Esophagus squamous epithelium (tissue), 5 donors: ENCODE measurements around the gene TAAR1. TPM values are rescaled to one million over a fixed set of nuclear protein-coding genes. Genes with fewer than 3 reads are reported as not detected.

Source experiments
- DNase-seq: peaks from one replicate; lab custom pipeline; 2025; lab: John Stamatoyannopoulos, UW
- H3K27ac ChIP-seq, 4 donors: fragments of 200-600 bp; sonication (generic); one replicate each; pipeline ENCODE4 v1.5.1; 2016 to 2019; ENCODE audit warnings: mild to moderate bottlenecking in 1 of 4
- H3K27me3 ChIP-seq, 4 donors: fragments of 200-600 bp; sonication (generic); 1 replicate in 3 of 4; 2 replicates in 1 of 4; pipeline versions ENCODE4 v1.5.1 to v1.6.0; 2017 to 2021; ENCODE audit warnings: antibody characterized with exemption in 1 of 4
- H3K36me3 ChIP-seq, 3 donors: fragments of 200-600 bp; sonication (generic); one replicate each; pipeline ENCODE4 v1.5.1; 2016 to 2019
- H3K4me1 ChIP-seq, 3 donors: fragments of 200-600 bp; sonication (generic); one replicate each; pipeline ENCODE4 v1.5.1; 2017 to 2019
- H3K4me3 ChIP-seq, 4 donors: fragments of 200-600 bp; sonication (generic); 1 replicate in 3 of 4; 2 replicates in 1 of 4; pipeline ENCODE4 v1.5.1; 2016 to 2019; ENCODE audit warnings: mild to moderate bottlenecking in 2 of 4, moderate library complexity in 1 of 4
- H3K9me3 ChIP-seq, 3 donors: fragments of 200-600 bp; sonication (generic); one replicate each; pipeline ENCODE4 v1.5.1; 2016 to 2019
- CTCF ChIP-seq, 6 experiments: fragments of 450-650 bp in 4 of 6; fragments of 200-600 bp in 2 of 6; sonication (generic) in 2 of 6; IDR thresholded peaks; one replicate each; pipeline ENCODE4 v1.5.1; 2016 to 2019; ENCODE audit warnings: antibody characterized with exemption in 6 of 6, mild to moderate bottlenecking in 4 of 6, moderate library complexity in 4 of 6
- POLR2A ChIP-seq, 4 donors: fragments of 450-650 bp; IDR thresholded peaks; one replicate each; pipeline ENCODE4 v1.6.1; 2017; ENCODE audit warnings: antibody characterized with exemption in 4 of 4, mild to moderate bottlenecking in 4 of 4, moderate library complexity in 3 of 4
- WGBS, 2 donors: methylation state at CpG; one replicate each; pipeline ENCODE4 v1.1.5; 2018; 5-methylcytosine and 5-hydroxymethylcytosine counted together
- intact Hi-C: fragments of 100-400 bp; cut with DNase I; formaldehyde crosslinking; loops from one replicate; pipeline ENCODE4 v1.15.0; 2022
- total RNA-seq, 4 donors: library from RNA; depleted of rRNA; stranded (reverse); fragments of >200 nt; gene quantifications; one replicate each; pipeline ENCODE4 v1.1.0, GENCODE V29; 2016
- donor health status: DM: yes; HTN: yes; CAD: no.

Gene TAAR1
- total RNA-seq, 4 donors from 2014 or later, result not detected

DNA sequence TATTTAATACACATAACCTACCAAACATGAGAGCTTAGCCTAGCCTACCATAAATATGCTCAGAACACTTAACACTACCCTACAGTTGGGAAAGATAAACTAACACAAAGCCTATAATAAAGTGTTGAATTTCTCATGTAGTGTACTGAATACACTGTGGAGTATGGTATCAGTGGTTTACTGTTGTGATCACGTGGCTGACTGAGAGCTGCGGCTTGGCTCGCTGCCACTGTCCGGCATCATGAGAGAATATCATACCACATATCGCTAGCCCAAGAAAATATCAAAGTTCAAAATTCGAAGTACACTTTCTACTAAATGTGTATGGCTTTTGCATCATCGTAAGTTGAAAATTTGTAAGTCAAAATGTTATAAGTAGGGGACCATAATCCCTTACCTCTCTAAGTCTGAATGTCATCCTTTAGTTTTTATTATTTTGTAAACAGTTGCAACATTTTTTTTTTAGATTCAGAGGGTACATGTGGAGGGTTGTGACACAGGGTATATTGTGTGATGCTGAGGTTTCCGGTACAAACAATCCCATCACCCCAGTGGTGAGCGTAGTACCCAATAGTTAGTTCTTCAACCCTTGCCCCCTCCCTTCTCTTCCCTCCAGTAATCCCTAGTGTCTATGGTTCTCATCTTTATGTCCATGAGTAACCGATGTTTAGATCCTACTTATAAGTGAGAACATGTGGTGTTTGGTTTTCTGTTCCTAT, 14.6 kb upstream of the TAAR1 start:
- H3K9me3 ChIP-seq, result no peaks in the 10 kb centered on the region
- H3K27me3 ChIP-seq, result no peaks in the 10 kb centered on the region
- intact Hi-C loops, result no loop called here
- WGBS, 2 donors, result 76 to 80% methylated on average over 10 of the region's 10 CpGs
- H3K27ac ChIP-seq, result no peak overlapping the region
- no peak for TF ChIP-seq CTCF (IDR thresholded peaks at IDR 0.05)
- no peak for TF ChIP-seq POLR2A (IDR thresholded peaks at IDR 0.05)
- DNase-seq, result no peak
- peaks cover 0 to 5% (median 0%) of the 10 kb centered on the region in 3 donors for H3K4me1 ChIP-seq
- no peak overlapping the region for H3K4me3 ChIP-seq
- no peaks in the 10 kb centered on the region for H3K36me3 ChIP-seq

GRCh38 chr6:132671295-132671694, 12.3 kb upstream of the TAAR1 start:
- Histone ChIP-seq H3K36me3 (no peaks in the 10 kb centered on the region), H3K4me1 (peaks cover 0 to 5% (median 0%) of the 10 kb centered on the region in 3 donors), H3K27me3 (no peaks in the 10 kb centered on the region), H3K9me3 (no peaks in the 10 kb centered on the region), H3K4me3 (no peak overlapping the region), H3K27ac (no peak overlapping the region)
- no peak for DNase-seq
- TF ChIP-seq POLR2A (IDR thresholded peaks at IDR 0.05) (no peak), CTCF (IDR thresholded peaks at IDR 0.05) (no peak)
- intact Hi-C loops, result no loop called here
- 90 to 93% methylated on average over 1 of the region's 1 CpG for WGBS, 2 donors

- WGBS, 2 donors, result 0 to 2% methylated on average over 3 to 4 of the region's 4 CpGs
- Histone ChIP-seq H3K27ac (no peak overlapping the region), H3K4me3 (no peak overlapping the region), H3K4me1 (peaks cover 0 to 5% (median 0%) of the 10 kb centered on the region in 3 donors), H3K9me3 (no peaks in the 10 kb centered on the region), H3K36me3 (no peaks in the 10 kb centered on the region), H3K27me3 (no peaks in the 10 kb centered on the region)
- intact Hi-C loops, result loop anchor here (10.0 kb wide), 1 partner anchor 125 kb away; the partner anchor contains the start of gene SLC18B1
- TF ChIP-seq CTCF (IDR thresholded peaks at IDR 0.05) (peak in 5 of 6 experiments; percentile 41 to 70 (median 47)), POLR2A (IDR thresholded peaks at IDR 0.05) (no peak)
- no peak for DNase-seq
Measured at GRCh38 chr6:132669690-132670291, 10.8 kb upstream of the TAAR1 start.

- TF ChIP-seq CTCF (IDR thresholded peaks at IDR 0.05) (no peak), POLR2A (IDR thresholded peaks at IDR 0.05) (no peak)
- Histone ChIP-seq H3K27me3 (no peaks in the 10 kb centered on the region), H3K9me3 (no peaks in the 10 kb centered on the region), H3K4me3 (no peak overlapping the region), H3K4me1 (peaks cover 0 to 5% (median 0%) of the 10 kb centered on the region in 3 donors), H3K27ac (no peak overlapping the region), H3K36me3 (no peaks in the 10 kb centered on the region)
- WGBS, 2 donors, result 63 to 86% methylated on average over 4 of the region's 4 CpGs
- intact Hi-C loops, result loop anchor here (10.0 kb wide), 1 partner anchor 129 kb away; the partner anchor contains the start of gene SLC18B1
- DNase-seq, result no peak
Measured at GRCh38 chr6:132666118-132666517, 7.1 kb upstream of the TAAR1 start.
